Cardiac fibroblast (primary cell): ENCODE data around the gene SLC25A33.
A peak's percentile ranks its signal among the peaks of the same experiment; 100 is the strongest.

Experiments used
- DNase-seq, 2 donors: peaks; one replicate each; pipeline versions ENCODE4 v3.0.0 to v3.0.0-alpha.2; 2010; ENCODE audit warnings: low read depth in 2 of 2
- H3K4me3 ChIP-seq, 2 donors: replicated peaks in 1 of 2; 1 replicate in 1 of 2; 2 replicates in 1 of 2; pipeline ENCODE4 v1.5.1; 2011; ENCODE audit warnings: low read depth in 2 of 2, low read length in 2 of 2, mild to moderate bottlenecking in 2 of 2, moderate library complexity in 1 of 2
- CTCF ChIP-seq: IDR thresholded peaks from one replicate; pipeline ENCODE4 v1.5.1; 2011; ENCODE audit warnings: low read depth, mild to moderate bottlenecking, low read length, inconsistent platforms

The SLC25A33 gene, protein sequence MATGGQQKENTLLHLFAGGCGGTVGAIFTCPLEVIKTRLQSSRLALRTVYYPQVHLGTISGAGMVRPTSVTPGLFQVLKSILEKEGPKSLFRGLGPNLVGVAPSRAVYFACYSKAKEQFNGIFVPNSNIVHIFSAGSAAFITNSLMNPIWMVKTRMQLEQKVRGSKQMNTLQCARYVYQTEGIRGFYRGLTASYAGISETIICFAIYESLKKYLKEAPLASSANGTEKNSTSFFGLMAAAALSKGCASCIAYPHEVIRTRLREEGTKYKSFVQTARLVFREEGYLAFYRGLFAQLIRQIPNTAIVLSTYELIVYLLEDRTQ

GRCh38 chr1:9539165-9539828 lies at the start of gene SLC25A33:
Gene SLC25A33, plus strand, starts transcription at chr1:9539465. Its CDS starts 227 bp downstream, at chr1:9539692.
- no peak for TF ChIP-seq CTCF
- peak; percentile 98 to 99 for DNase-seq
- H3K4me3 ChIP-seq, result peak within 1 kb of the TSS; percentile 65 to 70

DNA sequence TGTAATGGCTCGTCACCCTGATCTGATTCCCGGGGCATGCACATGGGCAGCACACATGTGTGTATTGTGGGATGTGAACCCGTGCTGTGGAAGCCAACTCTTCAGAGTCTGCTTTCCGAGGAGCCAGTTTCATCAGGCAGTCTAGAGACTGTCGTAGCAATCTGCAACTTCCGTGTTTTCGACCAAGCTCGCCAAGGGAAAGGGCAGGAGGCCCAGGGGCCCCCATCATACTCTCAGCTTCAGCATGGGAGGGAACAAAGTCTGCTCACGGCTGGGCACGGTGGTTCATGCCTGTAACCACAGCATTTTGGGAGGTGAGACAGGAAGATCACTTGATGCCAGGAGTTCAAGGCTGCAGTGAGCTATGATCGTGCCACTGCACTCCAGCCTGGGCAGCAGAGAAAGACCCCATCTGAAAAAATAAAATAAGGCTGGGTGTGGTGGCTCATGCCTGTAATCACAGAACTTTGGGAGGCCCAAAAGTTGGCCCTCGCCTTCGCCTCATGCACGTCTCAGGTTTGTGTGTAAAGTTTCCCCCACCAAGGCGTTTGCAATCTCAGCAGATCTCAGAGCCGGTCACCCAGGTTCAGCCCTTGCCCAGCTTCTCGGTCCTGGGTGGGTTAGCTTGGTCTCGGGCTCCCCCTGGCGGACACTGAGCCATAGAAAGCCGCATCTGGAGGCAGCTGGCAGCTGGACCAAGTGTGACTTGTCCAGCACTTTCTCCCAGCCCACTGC lies 48.5 kb upstream of the SLC25A33 start:
- H3K4me3 ChIP-seq, result no peak overlapping the region
- peak; percentile 85 to 86 for DNase-seq
- TF ChIP-seq CTCF, result peak; percentile 84

DNA sequence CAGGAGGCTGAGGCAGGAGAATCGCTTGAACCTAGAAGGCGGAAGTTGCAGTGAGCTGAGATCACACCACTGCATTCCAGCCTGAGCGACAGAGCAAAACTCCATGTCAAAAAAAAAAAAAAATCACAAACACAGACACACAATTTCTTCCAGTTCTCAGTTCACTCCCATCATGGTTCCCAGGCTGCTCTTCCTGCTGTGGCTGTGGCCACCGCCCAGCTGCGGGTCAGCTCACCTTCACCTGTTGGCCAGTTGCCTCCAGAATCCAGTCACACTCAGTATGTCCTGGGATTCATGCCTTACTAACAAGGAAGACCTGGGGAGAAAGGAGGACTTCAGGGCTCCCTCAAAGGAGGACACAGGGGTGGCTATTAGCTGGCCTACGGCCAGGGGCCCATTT lies 45.9 kb upstream of the SLC25A33 start:
- no peak overlapping the region for H3K4me3 ChIP-seq
- TF ChIP-seq CTCF, result no peak
- DNase-seq, result no peak

- peak; percentile 60 for TF ChIP-seq CTCF
- peak overlapping the region; percentile 27 to 33 for H3K4me3 ChIP-seq
- DNase-seq, result peak; percentile 47 to 57
Observed at GRCh38 chr1:9494936-9495758, 44.1 kb upstream of the SLC25A33 start.

GRCh38 chr1:9495854-9496374 lies 43.4 kb upstream of the SLC25A33 start:
- TF ChIP-seq CTCF, result no peak
- no peak overlapping the region for H3K4me3 ChIP-seq
- DNase-seq, result no peak
